SH-SY5Y (cell line): ENCODE data around the gene AKT3.

Source experiments
- GATA2 ChIP-seq: IDR thresholded peaks from 2 replicates; pipeline ENCODE4 v1.6.1; 2011; ENCODE audit warnings: mild to moderate bottlenecking, low read depth, low read length
- GATA3 ChIP-seq: IDR thresholded peaks from 2 replicates; pipeline ENCODE4 v1.6.1; 2011; ENCODE audit warnings: low read depth, mild to moderate bottlenecking, low read length, moderate library complexity

DNA sequence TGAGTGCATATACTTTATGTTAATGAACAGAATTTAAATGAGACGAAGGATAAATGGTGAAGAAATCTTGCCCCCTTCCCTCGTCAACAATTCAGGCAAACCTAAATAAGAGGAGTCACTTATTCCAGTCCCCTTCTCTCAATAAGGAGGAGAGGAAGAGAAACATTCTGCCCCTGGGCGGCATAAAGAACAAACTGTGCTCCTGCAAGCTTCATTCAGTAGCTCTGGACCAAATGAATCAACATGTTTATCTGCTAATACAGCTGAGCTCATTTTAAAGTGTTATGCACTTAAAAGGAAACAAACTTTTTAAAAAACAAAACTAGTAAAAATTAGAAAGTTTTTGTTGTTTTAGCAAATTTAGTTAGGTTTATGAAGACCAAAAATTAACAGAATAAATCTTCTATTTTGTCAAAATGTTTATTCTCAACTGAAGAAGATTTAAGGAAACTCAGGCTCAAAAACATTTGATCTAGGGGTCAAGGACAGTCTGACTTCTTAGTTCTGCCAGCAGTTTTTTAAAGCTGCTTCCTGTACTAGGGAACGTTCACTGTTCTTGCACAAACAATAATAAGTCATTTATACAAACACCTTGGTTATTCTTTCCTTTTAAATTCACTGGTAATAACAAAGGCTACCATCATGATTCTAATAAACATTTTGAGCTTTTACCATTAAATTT, 58.3 kb downstream of the AKT3 start:
- TF ChIP-seq GATA3 (no peak), GATA2 (no peak)
